ENCODE results near the gene FIG4. TPM values are rescaled to one million over a fixed set of nuclear protein-coding genes. Genes with fewer than 3 reads are reported as not detected.

The FIG4 gene
- total RNA-seq, 1 donor from 2014 or later, result 21.9 TPM

DNA sequence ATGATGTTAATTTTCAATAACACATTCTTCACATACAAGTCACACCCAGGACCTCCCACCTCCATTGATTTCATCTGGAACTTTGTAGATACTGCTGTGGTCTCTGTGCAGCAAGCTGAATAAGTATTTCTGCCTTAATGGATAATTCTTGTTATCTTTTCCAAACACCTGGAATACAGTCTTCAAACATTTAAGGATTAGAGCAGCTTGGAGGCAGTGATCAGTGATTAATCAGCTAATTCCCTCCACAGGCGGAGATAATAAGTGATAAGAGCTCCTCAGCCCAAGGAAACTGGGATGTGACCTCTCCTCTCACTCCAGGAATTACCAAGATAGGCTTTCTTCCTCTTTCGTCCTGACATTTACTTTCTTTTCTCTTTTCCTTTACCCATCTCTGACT, 110.7 kb downstream of the FIG4 start:
- Histone ChIP-seq H3K9me3 (ENCODE audit: control insufficient read depth in 3 of 3, low read length in 3 of 3) (no peaks in the 10 kb centered on the region), H3K4me3 (ENCODE audit: low read length in 3 of 3) (no peak overlapping the region), H3K27me3 (ENCODE audit: control insufficient read depth in 3 of 3, insufficient read depth in 3 of 3, low read length in 3 of 3) (no peaks in the 10 kb centered on the region), H3K9ac (ENCODE audit: low read depth in 1 of 3, low read length in 3 of 3) (no peak overlapping the region), H3K36me3 (ENCODE audit: control insufficient read depth in 3 of 3, insufficient read depth in 3 of 3, low read length in 3 of 3) (peaks cover 0 to 7% (median 0%) of the 10 kb centered on the region in 3 donors), H3K4me1 (ENCODE audit: control insufficient read depth in 3 of 3, insufficient read depth in 3 of 3, low read length in 3 of 3) (no peaks in the 10 kb centered on the region), H3K27ac (ENCODE audit: low read depth, low read length) (no peak overlapping the region)

DNA sequence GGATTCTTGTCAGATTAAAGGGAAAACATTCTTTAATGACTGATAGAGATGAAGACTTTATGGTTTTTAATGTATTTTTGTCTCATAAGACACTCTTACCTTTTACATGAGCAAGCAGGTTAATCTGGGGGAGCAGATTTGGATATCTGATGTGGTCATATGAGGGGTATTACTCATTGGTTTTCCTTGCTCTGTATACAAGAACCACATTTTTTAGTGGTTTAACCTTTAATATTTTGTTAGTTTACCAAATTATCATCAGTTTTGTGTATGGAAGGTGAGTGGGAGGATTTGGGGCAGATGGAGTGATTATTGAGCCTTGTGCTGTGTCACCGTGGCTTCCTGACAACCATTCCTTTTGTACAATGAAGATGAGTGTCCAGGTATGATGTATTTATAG, 112.9 kb downstream of the FIG4 start:
- Histone ChIP-seq H3K9me3 (ENCODE audit: control insufficient read depth in 3 of 3, low read length in 3 of 3) (no peaks in the 10 kb centered on the region), H3K27ac (ENCODE audit: low read depth, low read length) (no peak overlapping the region), H3K4me3 (ENCODE audit: low read length in 3 of 3) (no peak overlapping the region), H3K4me1 (ENCODE audit: control insufficient read depth in 3 of 3, insufficient read depth in 3 of 3, low read length in 3 of 3) (no peaks in the 10 kb centered on the region), H3K27me3 (ENCODE audit: control insufficient read depth in 3 of 3, insufficient read depth in 3 of 3, low read length in 3 of 3) (no peaks in the 10 kb centered on the region), H3K36me3 (ENCODE audit: control insufficient read depth in 3 of 3, insufficient read depth in 3 of 3, low read length in 3 of 3) (no peaks in the 10 kb centered on the region), H3K9ac (ENCODE audit: low read depth in 1 of 3, low read length in 3 of 3) (no peak overlapping the region)

DNA sequence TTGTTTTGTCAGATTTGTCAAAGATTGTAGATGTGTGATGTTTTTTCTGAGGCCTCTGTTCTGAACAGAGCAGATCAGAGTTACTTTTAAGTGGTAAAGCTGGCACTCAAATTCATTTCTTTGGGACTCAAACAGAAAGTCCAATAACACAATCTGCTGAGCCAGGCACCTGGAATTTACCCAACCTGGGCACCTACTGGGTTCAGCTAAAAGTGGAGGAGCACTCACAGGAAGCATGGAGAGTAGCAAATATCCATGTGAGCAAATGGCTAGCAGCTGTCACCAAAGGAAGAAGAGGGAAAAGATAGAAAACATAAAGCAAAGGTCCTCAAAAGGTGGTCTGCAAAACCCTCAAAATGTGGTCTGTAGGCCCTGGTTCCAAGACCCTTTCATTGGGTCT, 116.8 kb downstream of the FIG4 start:
- no peaks in the 10 kb centered on the region for H3K9me3 ChIP-seq (ENCODE audit: control insufficient read depth in 3 of 3, low read length in 3 of 3)
- no peaks in the 10 kb centered on the region for H3K4me1 ChIP-seq (ENCODE audit: control insufficient read depth in 3 of 3, insufficient read depth in 3 of 3, low read length in 3 of 3)
- peaks cover 0 to 2% (median 0%) of the 10 kb centered on the region in 3 donors for H3K36me3 ChIP-seq (ENCODE audit: control insufficient read depth in 3 of 3, insufficient read depth in 3 of 3, low read length in 3 of 3)
- H3K27ac ChIP-seq (ENCODE audit: low read depth, low read length), result no peak overlapping the region
- H3K27me3 ChIP-seq (ENCODE audit: control insufficient read depth in 3 of 3, insufficient read depth in 3 of 3, low read length in 3 of 3), result no peaks in the 10 kb centered on the region
- H3K4me3 ChIP-seq (ENCODE audit: low read length in 3 of 3), result no peak overlapping the region
- no peak overlapping the region for H3K9ac ChIP-seq (ENCODE audit: low read depth in 1 of 3, low read length in 3 of 3)

DNA sequence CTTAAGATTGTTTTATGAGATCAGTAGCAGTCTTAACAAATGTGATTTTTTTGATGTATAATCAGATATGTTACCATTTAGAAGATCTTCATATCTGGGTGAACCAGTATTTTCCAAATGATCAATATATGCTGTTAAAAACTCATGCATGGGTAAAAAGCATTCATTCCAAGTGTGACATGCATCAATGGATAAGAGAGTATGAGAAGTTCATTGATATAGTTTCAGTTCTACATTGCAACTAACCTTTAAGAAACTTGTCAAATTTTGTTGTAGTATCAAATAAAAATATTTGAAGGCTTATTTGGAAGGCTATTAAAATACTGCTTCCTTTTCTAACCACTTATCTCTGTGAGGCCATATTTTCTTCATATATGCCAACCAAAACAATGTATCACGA, 117.7 kb downstream of the FIG4 start:
- Histone ChIP-seq H3K27me3 (ENCODE audit: control insufficient read depth in 3 of 3, insufficient read depth in 3 of 3, low read length in 3 of 3) (no peaks in the 10 kb centered on the region), H3K4me3 (ENCODE audit: low read length in 3 of 3) (no peak overlapping the region), H3K27ac (ENCODE audit: low read depth, low read length) (no peak overlapping the region), H3K36me3 (ENCODE audit: control insufficient read depth in 3 of 3, insufficient read depth in 3 of 3, low read length in 3 of 3) (peaks cover 0 to 2% (median 2%) of the 10 kb centered on the region in 3 donors), H3K4me1 (ENCODE audit: control insufficient read depth in 3 of 3, insufficient read depth in 3 of 3, low read length in 3 of 3) (no peaks in the 10 kb centered on the region), H3K9ac (ENCODE audit: low read depth in 1 of 3, low read length in 3 of 3) (no peak overlapping the region), H3K9me3 (ENCODE audit: control insufficient read depth in 3 of 3, low read length in 3 of 3) (no peaks in the 10 kb centered on the region)

DNA sequence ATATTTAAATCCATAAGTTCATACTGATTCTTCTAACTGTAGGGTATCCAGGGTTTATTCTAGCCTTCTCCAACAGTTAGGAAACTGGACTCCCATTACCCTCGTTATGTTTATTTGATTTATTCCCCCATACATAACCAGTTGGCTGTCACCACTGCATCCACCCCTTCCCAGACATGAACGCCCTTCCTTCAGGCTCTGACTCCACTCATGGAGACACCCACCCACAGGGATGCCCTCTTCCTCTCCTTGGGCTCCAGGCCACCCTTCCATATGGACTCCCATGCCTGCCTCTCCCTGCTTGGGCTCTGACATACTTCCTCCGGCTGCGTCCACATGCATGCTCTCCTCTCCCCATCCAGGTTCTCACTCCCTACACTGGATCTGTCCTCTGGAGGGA, 124.0 kb downstream of the FIG4 start:
- Histone ChIP-seq H3K9ac (ENCODE audit: low read depth in 1 of 3, low read length in 3 of 3) (no peak overlapping the region), H3K27me3 (ENCODE audit: control insufficient read depth in 3 of 3, insufficient read depth in 3 of 3, low read length in 3 of 3) (no peaks in the 10 kb centered on the region), H3K4me1 (ENCODE audit: control insufficient read depth in 3 of 3, insufficient read depth in 3 of 3, low read length in 3 of 3) (no peaks in the 10 kb centered on the region), H3K9me3 (ENCODE audit: control insufficient read depth in 3 of 3, low read length in 3 of 3) (no peaks in the 10 kb centered on the region), H3K27ac (ENCODE audit: low read depth, low read length) (no peak overlapping the region), H3K36me3 (ENCODE audit: control insufficient read depth in 3 of 3, insufficient read depth in 3 of 3, low read length in 3 of 3) (peaks cover 0 to 4% (median 2%) of the 10 kb centered on the region in 3 donors), H3K4me3 (ENCODE audit: low read length in 3 of 3) (no peak overlapping the region)

DNA sequence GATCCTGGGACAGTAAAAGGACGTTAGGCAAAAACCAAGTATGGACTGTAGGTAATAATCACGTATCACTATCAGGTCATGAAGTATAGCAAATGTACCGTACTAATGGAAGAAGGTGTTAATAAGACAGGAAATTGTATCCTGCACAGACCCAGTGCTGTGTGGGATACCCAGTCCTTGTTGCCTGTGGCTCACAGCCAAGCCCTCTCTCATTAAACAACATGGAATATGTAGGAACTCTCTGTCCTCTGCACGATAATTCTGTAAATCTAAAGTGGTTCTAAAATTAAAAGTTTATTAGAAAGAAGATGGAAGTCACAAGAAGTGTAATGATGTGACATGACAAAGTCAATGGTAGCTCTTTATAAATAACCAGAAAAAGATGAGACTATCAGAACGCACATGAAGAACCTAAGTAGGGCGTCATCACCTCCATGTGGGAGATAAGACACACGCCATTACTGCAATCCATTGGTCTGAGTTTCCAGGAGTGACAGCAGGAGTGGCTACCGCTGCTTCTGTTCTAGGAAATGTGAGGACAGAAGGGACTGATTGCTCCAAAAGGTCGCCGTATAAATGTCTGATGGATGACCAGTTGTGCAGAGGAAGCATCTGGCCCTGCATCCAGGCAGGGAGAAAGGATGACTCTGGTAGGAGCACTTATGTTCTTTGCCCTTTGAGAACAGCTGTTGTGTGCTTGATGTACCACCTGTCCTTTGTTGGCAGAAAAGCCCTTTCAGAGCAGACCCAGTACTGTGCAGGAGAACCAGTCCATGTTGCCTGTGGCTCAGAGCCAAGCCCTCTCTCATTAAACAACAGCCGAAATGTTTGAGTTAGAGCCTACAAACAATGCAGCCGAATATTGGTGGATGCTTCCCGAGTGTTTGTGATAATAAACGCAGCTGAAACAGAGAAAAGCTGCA, 125.6 kb downstream of the FIG4 start:
- no peak overlapping the region for H3K4me3 ChIP-seq (ENCODE audit: low read length in 3 of 3)
- H3K27ac ChIP-seq (ENCODE audit: low read depth, low read length), result no peak overlapping the region
- H3K4me1 ChIP-seq (ENCODE audit: control insufficient read depth in 3 of 3, insufficient read depth in 3 of 3, low read length in 3 of 3), result no peaks in the 10 kb centered on the region
- H3K9ac ChIP-seq (ENCODE audit: low read depth in 1 of 3, low read length in 3 of 3), result no peak overlapping the region
- no peaks in the 10 kb centered on the region for H3K9me3 ChIP-seq (ENCODE audit: control insufficient read depth in 3 of 3, low read length in 3 of 3)
- H3K36me3 ChIP-seq (ENCODE audit: control insufficient read depth in 3 of 3, insufficient read depth in 3 of 3, low read length in 3 of 3), result peaks cover 0 to 2% (median 2%) of the 10 kb centered on the region in 3 donors
- H3K27me3 ChIP-seq (ENCODE audit: control insufficient read depth in 3 of 3, insufficient read depth in 3 of 3, low read length in 3 of 3), result no peaks in the 10 kb centered on the region

DNA sequence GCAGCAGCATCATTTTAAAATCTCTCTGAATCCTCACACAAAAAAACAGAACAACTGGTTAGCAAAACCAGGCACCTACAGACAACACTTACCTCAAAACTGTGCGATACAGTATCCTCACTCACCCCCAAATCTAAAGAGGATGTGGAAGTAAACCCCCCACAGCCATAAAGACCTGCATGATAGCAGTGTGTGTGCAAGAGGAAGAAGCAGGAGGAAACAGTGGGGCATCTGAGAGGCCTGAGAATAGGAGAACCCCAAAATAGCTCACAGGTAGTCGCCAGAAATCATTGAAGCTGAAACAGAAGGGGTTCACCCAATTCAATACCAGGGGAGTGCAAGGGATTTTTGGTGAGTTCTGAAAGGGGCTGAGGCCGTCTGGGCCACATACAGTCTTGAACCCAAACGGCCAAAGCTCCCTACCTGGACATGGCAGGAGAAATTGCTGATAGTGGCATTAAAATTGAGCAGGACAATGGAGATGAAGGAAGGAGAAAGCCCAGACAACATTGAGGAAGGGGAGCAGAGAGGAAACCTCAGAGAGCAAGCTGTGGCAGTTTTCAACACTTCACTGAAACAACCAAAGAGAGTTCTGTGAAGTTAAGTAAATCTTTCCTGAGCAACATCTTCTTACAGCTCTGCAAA, 129.7 kb downstream of the FIG4 start:
- no peaks in the 10 kb centered on the region for H3K27me3 ChIP-seq (ENCODE audit: control insufficient read depth in 3 of 3, insufficient read depth in 3 of 3, low read length in 3 of 3)
- H3K9ac ChIP-seq (ENCODE audit: low read depth in 1 of 3, low read length in 3 of 3), result no peak overlapping the region
- H3K36me3 ChIP-seq (ENCODE audit: control insufficient read depth in 3 of 3, insufficient read depth in 3 of 3, low read length in 3 of 3), result peaks cover 7 to 10% (median 8%) of the 10 kb centered on the region in 3 donors
- H3K4me1 ChIP-seq (ENCODE audit: control insufficient read depth in 3 of 3, insufficient read depth in 3 of 3, low read length in 3 of 3), result no peaks in the 10 kb centered on the region
- H3K27ac ChIP-seq (ENCODE audit: low read depth, low read length), result no peak overlapping the region
- no peak overlapping the region for H3K4me3 ChIP-seq (ENCODE audit: low read length in 3 of 3)
- no peaks in the 10 kb centered on the region for H3K9me3 ChIP-seq (ENCODE audit: control insufficient read depth in 3 of 3, low read length in 3 of 3)

DNA sequence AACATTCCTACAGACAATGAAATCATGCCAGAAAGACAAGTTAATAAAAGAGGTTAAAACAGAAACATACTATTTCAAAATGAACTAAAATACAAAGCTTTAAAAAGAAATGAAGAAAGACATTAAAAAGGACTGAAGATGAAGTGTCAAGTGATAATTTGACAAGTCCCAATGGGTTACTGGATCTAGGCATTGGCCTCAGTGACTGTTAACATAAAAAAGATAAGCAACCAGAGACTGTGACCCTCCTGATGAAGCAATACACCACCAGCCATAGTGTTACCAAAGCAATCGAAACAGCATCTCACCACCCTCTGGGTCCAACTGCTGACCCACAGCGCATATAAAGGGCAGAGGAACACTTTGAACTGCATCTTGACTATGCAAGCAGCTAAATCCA, 130.3 kb downstream of the FIG4 start:
- H3K4me1 ChIP-seq (ENCODE audit: control insufficient read depth in 3 of 3, insufficient read depth in 3 of 3, low read length in 3 of 3), result no peaks in the 10 kb centered on the region
- no peak overlapping the region for H3K9ac ChIP-seq (ENCODE audit: low read depth in 1 of 3, low read length in 3 of 3)
- H3K4me3 ChIP-seq (ENCODE audit: low read length in 3 of 3), result no peak overlapping the region
- H3K9me3 ChIP-seq (ENCODE audit: control insufficient read depth in 3 of 3, low read length in 3 of 3), result no peaks in the 10 kb centered on the region
- H3K36me3 ChIP-seq (ENCODE audit: control insufficient read depth in 3 of 3, insufficient read depth in 3 of 3, low read length in 3 of 3), result peaks cover 8 to 10% (median 9%) of the 10 kb centered on the region in 3 donors
- H3K27me3 ChIP-seq (ENCODE audit: control insufficient read depth in 3 of 3, insufficient read depth in 3 of 3, low read length in 3 of 3), result no peaks in the 10 kb centered on the region
- H3K27ac ChIP-seq (ENCODE audit: low read depth, low read length), result no peak overlapping the region

DNA sequence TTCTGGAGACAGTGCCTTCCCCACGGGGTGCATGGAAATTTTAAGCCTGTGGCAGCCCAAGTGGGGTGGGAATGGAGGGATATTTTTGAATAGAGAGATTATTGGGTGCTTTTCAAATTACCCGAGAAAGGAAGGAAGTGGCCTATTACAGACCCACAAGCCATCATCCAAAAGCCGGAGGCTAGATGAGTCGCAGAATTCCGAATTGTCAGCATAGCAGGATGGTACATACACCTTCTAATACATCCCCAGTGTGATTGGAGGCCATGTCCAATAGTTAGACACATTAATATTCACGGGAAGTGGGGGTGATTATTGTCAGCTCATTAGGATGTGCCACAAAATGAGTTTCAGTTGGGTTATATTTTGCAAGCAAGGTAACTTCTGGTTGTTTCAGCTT, 133.0 kb downstream of the FIG4 start:
- no peak overlapping the region for H3K27ac ChIP-seq (ENCODE audit: low read depth, low read length)
- H3K9ac ChIP-seq (ENCODE audit: low read depth in 1 of 3, low read length in 3 of 3), result no peak overlapping the region
- no peaks in the 10 kb centered on the region for H3K4me1 ChIP-seq (ENCODE audit: control insufficient read depth in 3 of 3, insufficient read depth in 3 of 3, low read length in 3 of 3)
- H3K9me3 ChIP-seq (ENCODE audit: control insufficient read depth in 3 of 3, low read length in 3 of 3), result no peaks in the 10 kb centered on the region
- no peak overlapping the region for H3K4me3 ChIP-seq (ENCODE audit: low read length in 3 of 3)
- no peaks in the 10 kb centered on the region for H3K27me3 ChIP-seq (ENCODE audit: control insufficient read depth in 3 of 3, insufficient read depth in 3 of 3, low read length in 3 of 3)
- H3K36me3 ChIP-seq (ENCODE audit: control insufficient read depth in 3 of 3, insufficient read depth in 3 of 3, low read length in 3 of 3), result peaks cover 8 to 15% (median 10%) of the 10 kb centered on the region in 3 donors

DNA sequence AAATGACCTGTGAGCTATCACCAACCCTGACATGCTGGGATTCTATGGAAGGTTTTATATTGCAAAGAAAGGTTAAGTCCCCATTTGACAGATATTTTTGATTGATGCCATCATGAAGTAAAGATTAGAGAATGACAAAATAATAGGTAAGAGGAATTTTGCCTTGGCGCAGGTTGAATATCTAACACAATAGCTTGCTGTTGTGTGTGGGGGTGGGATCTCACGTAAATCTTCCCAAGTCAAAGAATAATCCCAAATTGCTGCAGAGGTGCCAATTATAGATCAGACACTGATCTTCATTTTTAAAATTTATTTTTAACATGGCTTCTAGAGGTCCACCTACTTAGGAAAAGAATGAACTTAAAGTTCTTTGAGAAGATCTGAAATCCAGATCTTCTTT, 135.5 kb downstream of the FIG4 start:
- peaks cover 8 to 15% (median 10%) of the 10 kb centered on the region in 3 donors for H3K36me3 ChIP-seq (ENCODE audit: control insufficient read depth in 3 of 3, insufficient read depth in 3 of 3, low read length in 3 of 3)
- no peaks in the 10 kb centered on the region for H3K4me1 ChIP-seq (ENCODE audit: control insufficient read depth in 3 of 3, insufficient read depth in 3 of 3, low read length in 3 of 3)
- no peak overlapping the region for H3K27ac ChIP-seq (ENCODE audit: low read depth, low read length)
- H3K27me3 ChIP-seq (ENCODE audit: control insufficient read depth in 3 of 3, insufficient read depth in 3 of 3, low read length in 3 of 3), result no peaks in the 10 kb centered on the region
- H3K4me3 ChIP-seq (ENCODE audit: low read length in 3 of 3), result no peak overlapping the region
- H3K9me3 ChIP-seq (ENCODE audit: control insufficient read depth in 3 of 3, low read length in 3 of 3), result no peaks in the 10 kb centered on the region
- no peak overlapping the region for H3K9ac ChIP-seq (ENCODE audit: low read depth in 1 of 3, low read length in 3 of 3)
